HG03159 (cell line): ENCODE measurements around the gene DNM3.

ENCODE experiments used
- ATAC-seq: cut with Tn5 transposase; IDR thresholded peaks from one replicate; pipeline ENCODE4 v1.9.1; 2021; ENCODE audit warnings: mild to moderate bottlenecking, moderate library complexity; ENCODE audit not compliant: unreplicated experiment

Gene DNM3

GRCh38 chr1:171817511-171818265 lies 23.6 kb upstream of the DNM3 start:
- no peak for ATAC-seq

GRCh38 chr1:171819946-171820345 lies 21.4 kb upstream of the DNM3 start:
- ATAC-seq: no peak

- no peak for ATAC-seq
Observed at GRCh38 chr1:171826973-171827372, 14.3 kb upstream of the DNM3 start.

GRCh38 chr1:171828794-171829193 lies 12.5 kb upstream of the DNM3 start:
- ATAC-seq: no peak

GRCh38 chr1:171833091-171833825 lies 8.0 kb upstream of the DNM3 start:
- ATAC-seq: no peak

GRCh38 chr1:171834821-171835220 lies 6.5 kb upstream of the DNM3 start:
- ATAC-seq: no peak

GRCh38 chr1:171835891-171836290 lies 5.4 kb upstream of the DNM3 start:
- no peak for ATAC-seq

- ATAC-seq: peak; percentile 15
Observed at GRCh38 chr1:171841931-171842761, 848 bp downstream of the DNM3 start.

GRCh38 chr1:171844381-171844780 lies 3.1 kb downstream of the DNM3 start:
- no peak for ATAC-seq

- ATAC-seq: no peak
Observed at GRCh38 chr1:171845998-171846397, 4.7 kb downstream of the DNM3 start.

- ATAC-seq: no peak
Observed at GRCh38 chr1:171849245-171849898, 8.1 kb downstream of the DNM3 start.

GRCh38 chr1:171850651-171851350 lies 9.5 kb downstream of the DNM3 start:
- no peak for ATAC-seq

GRCh38 chr1:171852272-171852671 lies 11.0 kb downstream of the DNM3 start:
- no peak for ATAC-seq

- no peak for ATAC-seq
Observed at GRCh38 chr1:171855381-171855780, 14.1 kb downstream of the DNM3 start.

- no peak for ATAC-seq
Observed at GRCh38 chr1:171858696-171859095, 17.4 kb downstream of the DNM3 start.

GRCh38 chr1:171860696-171861095 lies 19.4 kb downstream of the DNM3 start:
- no peak for ATAC-seq

- ATAC-seq: no peak
Observed at GRCh38 chr1:171863531-171863930, 22.2 kb downstream of the DNM3 start.

GRCh38 chr1:171864308-171864707 lies 23.0 kb downstream of the DNM3 start:
- no peak for ATAC-seq

- ATAC-seq: no peak
Observed at GRCh38 chr1:171865106-171865505, 23.8 kb downstream of the DNM3 start.

GRCh38 chr1:171867236-171867635 lies 25.9 kb downstream of the DNM3 start:
- no peak for ATAC-seq
